HG03460 (cell line): ENCODE results near the gene BCAS4.
A peak's percentile ranks its signal among the peaks of the same experiment; 100 is the strongest.
"Not testable (repeated sequence)": the region's sequence is repeated elsewhere in the genome, so short reads cannot be mapped to it uniquely, and the experiment has no call there.

Source experiments
- ATAC-seq: cut with Tn5 transposase; IDR thresholded peaks from one replicate; pipeline ENCODE4 v1.9.1; 2021; ENCODE audit not compliant: unreplicated experiment

Gene BCAS4

GRCh38 chr20:50769551-50770085, 25.2 kb upstream of the BCAS4 start:
- not testable (repeated sequence) for ATAC-seq

- not testable (repeated sequence) for ATAC-seq
Measured at GRCh38 chr20:50771419-50772080, 23.3 kb upstream of the BCAS4 start.

- no peak for ATAC-seq
Measured at GRCh38 chr20:50772420-50773185, 22.3 kb upstream of the BCAS4 start.

GRCh38 chr20:50774515-50774914, 20.3 kb upstream of the BCAS4 start:
- ATAC-seq, result no peak

- no peak for ATAC-seq
Measured at GRCh38 chr20:50776122-50776817, 18.6 kb upstream of the BCAS4 start.

- no peak for ATAC-seq
Measured at GRCh38 chr20:50777373-50777772, 17.5 kb upstream of the BCAS4 start.

GRCh38 chr20:50778994-50779393, 15.9 kb upstream of the BCAS4 start:
- not testable (repeated sequence) for ATAC-seq

GRCh38 chr20:50783390-50783789, 11.5 kb upstream of the BCAS4 start:
- ATAC-seq, result no peak

- no peak for ATAC-seq
Measured at GRCh38 chr20:50783903-50784302, 11.0 kb upstream of the BCAS4 start.

GRCh38 chr20:50784464-50784863, 10.4 kb upstream of the BCAS4 start:
- ATAC-seq, result no peak

GRCh38 chr20:50786703-50787102, 8.2 kb upstream of the BCAS4 start:
- ATAC-seq, result no peak

GRCh38 chr20:50787181-50787580, 7.7 kb upstream of the BCAS4 start:
- ATAC-seq, result no peak

- ATAC-seq, result no peak
Measured at GRCh38 chr20:50788045-50788991, 6.5 kb upstream of the BCAS4 start.

GRCh38 chr20:50789968-50790650, 4.8 kb upstream of the BCAS4 start:
- no peak for ATAC-seq

- peak; percentile 55 for ATAC-seq
Measured at GRCh38 chr20:50790651-50791277, 4.1 kb upstream of the BCAS4 start.

- no peak for ATAC-seq
Measured at GRCh38 chr20:50792708-50793574, 1.9 kb upstream of the BCAS4 start.

GRCh38 chr20:50793575-50794016, 1.3 kb upstream of the BCAS4 start:
- ATAC-seq, result not testable (repeated sequence)

- peak; percentile 6 for ATAC-seq
Measured at GRCh38 chr20:50794181-50794845, 548 bp upstream of the BCAS4 start.
